Measurements from ENCODE around the gene MTMR12. TPM values are rescaled to one million over a fixed set of nuclear protein-coding genes. Genes with fewer than 3 reads are reported as not detected.

The MTMR12 gene
- total and polyA plus RNA-seq, 2 of the 4 experiments (the other 2 are of a cell fraction) = 11.1 to 21.3 TPM

DNA sequence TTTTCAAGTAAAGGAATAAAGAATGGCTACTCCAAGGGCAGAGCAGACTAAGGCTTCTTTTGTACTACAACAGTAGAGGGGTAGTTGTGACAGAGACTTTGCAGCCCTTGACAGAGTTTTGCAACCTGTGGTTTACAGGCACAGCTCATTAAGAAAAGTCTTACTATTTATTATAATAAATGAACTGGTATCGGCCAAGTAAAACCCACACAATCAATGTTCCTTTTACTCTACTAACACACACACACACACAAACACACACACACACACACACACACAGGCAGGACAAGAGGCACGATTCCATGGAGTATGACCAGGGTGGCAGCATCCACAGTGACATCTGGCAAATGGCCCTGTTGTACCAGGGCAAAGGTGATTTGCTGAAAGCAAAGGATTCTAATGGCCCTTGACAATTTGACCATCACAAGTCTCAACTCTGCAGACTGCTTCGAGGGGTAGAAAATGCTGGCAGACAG lies 79.5 kb downstream of the MTMR12 start:
- no TSS peak for BruUV-seq (replicated peaks)
- Histone ChIP-seq H4K8ac (ENCODE audit: low read depth in 2 of 2, low read length in 2 of 2) (no peak overlapping the region), H2BK5ac (ENCODE audit: low read depth, low read length, poor library complexity, severe bottlenecking) (no peak overlapping the region), H3K4me3 (ENCODE audit: insufficient read depth, low read depth, low read length) (no peak overlapping the region), H3K36me3 (ENCODE audit: control insufficient read depth, insufficient read depth, low read length) (peaks cover 18% of the 10 kb centered on the region), H3K9ac (ENCODE audit: low read depth, low read length) (no peak overlapping the region), H3K27ac (ENCODE audit: insufficient read depth, low read length) (no peak overlapping the region), H3K18ac (ENCODE audit: low read depth, low read length) (no peak overlapping the region), H2BK20ac (ENCODE audit: low read depth, low read length) (no peak overlapping the region), H4K5ac (ENCODE audit: low read depth, low read length) (no peak overlapping the region), H3K9me3 (ENCODE audit: control insufficient read depth, insufficient read depth, low read length) (no peaks in the 10 kb centered on the region), H4K20me1 (ENCODE audit: insufficient read depth, low read length) (0 out of 2 replicates have a peak, but pooled peaks cover 11% of the 10 kb centered on the region), H3K27me3 (ENCODE audit: control insufficient read depth, insufficient read depth, low read length) (no peaks in the 10 kb centered on the region), H3K79me1 (ENCODE audit: low read depth in 1 of 2, low read length in 2 of 2) (0 out of 4 replicates have a peak, but pooled peaks cover 0 to 4% of the 10 kb centered on the region in 2 experiments), H3K23ac (ENCODE audit: low read depth, low read length) (no peak overlapping the region), H3K4ac (ENCODE audit: low read depth, low read length) (no peak overlapping the region), H2BK15ac (ENCODE audit: low read depth, low read length) (no peak overlapping the region), H3K14ac (replicated peaks; ENCODE audit: low read depth, low read length) (no peak overlapping the region), H3K4me2 (ENCODE audit: low read depth, low read length) (no peak overlapping the region), H3K56ac (ENCODE audit: extremely low read depth, insufficient read depth, low read length) (no peak overlapping the region), H2AK5ac (ENCODE audit: low read depth, low read length) (no peak overlapping the region), H4K91ac (ENCODE audit: insufficient read depth, low read depth, low read length) (no peak overlapping the region), H2AFZ (replicated peaks; ENCODE audit: low read length, poor library complexity) (no peak overlapping the region), H3K4me1 (ENCODE audit: control insufficient read depth, insufficient read depth, low read length) (peaks cover 9% of the 10 kb centered on the region), H2BK120ac (ENCODE audit: low read depth, low read length) (no peak overlapping the region), H2AK9ac (replicated peaks; ENCODE audit: low read depth, low read length, poor library complexity) (no peak overlapping the region), H3K9me1 (ENCODE audit: insufficient read depth, low read length) (peaks cover 7% of the 10 kb centered on the region)
- intact Hi-C loops (cut with micrococcal nuclease) = loop anchor here (5.0 kb wide), 6 partner anchors 79 to 1189 kb away; partner anchors contain the start of genes MTMR12 and SUB1
- POLR2A ChIA-PET (ENCODE audit: unreplicated experiment) = no interaction called here
- no CpG with 5 or more reads among the region's 3 CpGs for WGBS, 2 experiments (ENCODE audit: extremely low coverage in 2 of 2, insufficient read length in 1 of 2)
- no peak for ATAC-seq (ENCODE audit: low read depth)
- in situ Hi-C loops (cut with MboI; ENCODE audit: low sequenced_read_pairs) = no loop called here
- dilution Hi-C loops (cut with HindIII; ENCODE audit: low sequenced_read_pairs, unreplicated experiment) = no loop called here
- CTCF ChIA-PET = interaction anchor here (1.4 to 3.1 kb wide), 4 partner anchors 9 to 357 kb away, joined by 3 to 25 read pairs (median 10); no protein-coding TSS in a partner anchor
- TF ChIP-seq MAFK (IDR thresholded peaks at IDR 0.05; ENCODE audit: low read depth, low read length) = no peak
- TF ChIP-seq RCOR1 (IDR thresholded peaks at IDR 0.05; ENCODE audit: insufficient replicate concordance, low read length) = no peak
- no peak for TF ChIP-seq CHD1 (IDR thresholded peaks at IDR 0.05; ENCODE audit: low read depth, low read length)
- TF ChIP-seq NFE2L2 (IDR thresholded peaks at IDR 0.05; ENCODE audit: low read depth, low read length) = no peak
- TF ChIP-seq POLR2A (IDR thresholded peaks at IDR 0.05; ENCODE audit: low read depth, low read length) = no peak
- no peak for TF ChIP-seq SMC3 (IDR thresholded peaks at IDR 0.05; ENCODE audit: low read depth, low read length)
- no peak for TF ChIP-seq USF2 (IDR thresholded peaks at IDR 0.05; ENCODE audit: low read depth, low read length)
- no peak for TF ChIP-seq CEBPB (IDR thresholded peaks at IDR 0.05; ENCODE audit: low read depth, low read length)
- no peak for TF ChIP-seq MAZ (IDR thresholded peaks at IDR 0.05; ENCODE audit: borderline replicate concordance, low read depth, low read length)
- TF ChIP-seq BHLHE40 (IDR thresholded peaks at IDR 0.05; ENCODE audit: low read depth, low read length) = no peak
- no peak for TF ChIP-seq CTCF (conservative IDR thresholded peaks at IDR 0.05; ENCODE audit: low read depth, low read length)
- no peak for TF ChIP-seq RFX5 (IDR thresholded peaks at IDR 0.05; ENCODE audit: low read depth, low read length)
- TF ChIP-seq RAD21 (IDR thresholded peaks at IDR 0.05; ENCODE audit: low read length) = no peak
- TF ChIP-seq MXI1 (IDR thresholded peaks at IDR 0.05; ENCODE audit: borderline replicate concordance, low read depth, low read length) = no peak
- no peak for DNase-seq

Measured in IMR-90 (cell line).